SW480 (cell line): ENCODE measurements around the gene TGFBI.

Source experiments
- DNase-seq: peaks from one replicate; pipeline ENCODE4 v3.0.0-alpha.2; 2016; ENCODE audit warnings: low spot score

TGFBI gene

GRCh38 chr5:136028782-136029742, at the start of gene TGFBI:
TSS of gene TGFBI (plus strand) at chr5:136028988. CDS start at chr5:136029056, 68 bp downstream.
- peak; percentile 78 for DNase-seq

- no peak for DNase-seq
Measured at GRCh38 chr5:135978993-135979392, 49.8 kb upstream of the TGFBI start.

- DNase-seq, result no peak
Measured at GRCh38 chr5:135979510-135979909, 49.3 kb upstream of the TGFBI start.

- no peak for DNase-seq
Measured at GRCh38 chr5:135980620-135981019, 48.2 kb upstream of the TGFBI start.

- no peak for DNase-seq
Measured at GRCh38 chr5:135985951-135986350, 42.8 kb upstream of the TGFBI start.

- DNase-seq, result no peak
Measured at GRCh38 chr5:135986401-135986800, 42.4 kb upstream of the TGFBI start.

GRCh38 chr5:135986891-135987401, 41.8 kb upstream of the TGFBI start:
- no peak for DNase-seq

- DNase-seq, result no peak
Measured at GRCh38 chr5:135988546-135988945, 40.2 kb upstream of the TGFBI start.

- DNase-seq, result no peak
Measured at GRCh38 chr5:135989686-135990085, 39.1 kb upstream of the TGFBI start.

- no peak for DNase-seq
Measured at GRCh38 chr5:135990528-135991255, 38.1 kb upstream of the TGFBI start.

- DNase-seq, result no peak
Measured at GRCh38 chr5:135991429-135991828, 37.4 kb upstream of the TGFBI start.

GRCh38 chr5:135993335-135993879, 35.4 kb upstream of the TGFBI start:
- no peak for DNase-seq

- DNase-seq, result no peak
Measured at GRCh38 chr5:135993880-135994636, 34.7 kb upstream of the TGFBI start.

- no peak for DNase-seq
Measured at GRCh38 chr5:135995976-135996375, 32.8 kb upstream of the TGFBI start.

GRCh38 chr5:135996611-135997010, 32.2 kb upstream of the TGFBI start:
- DNase-seq, result no peak

GRCh38 chr5:135997673-135998335, 31.0 kb upstream of the TGFBI start:
- DNase-seq, result no peak

GRCh38 chr5:135998889-135999288, 29.9 kb upstream of the TGFBI start:
- DNase-seq, result no peak

GRCh38 chr5:135999406-136000139, 29.2 kb upstream of the TGFBI start:
- peak; percentile 84 for DNase-seq

- DNase-seq, result no peak
Measured at GRCh38 chr5:136000147-136000546, 28.6 kb upstream of the TGFBI start.

- no peak for DNase-seq
Measured at GRCh38 chr5:136000932-136001331, 27.9 kb upstream of the TGFBI start.
